ENCODE data around the gene CCDC24.

DNA sequence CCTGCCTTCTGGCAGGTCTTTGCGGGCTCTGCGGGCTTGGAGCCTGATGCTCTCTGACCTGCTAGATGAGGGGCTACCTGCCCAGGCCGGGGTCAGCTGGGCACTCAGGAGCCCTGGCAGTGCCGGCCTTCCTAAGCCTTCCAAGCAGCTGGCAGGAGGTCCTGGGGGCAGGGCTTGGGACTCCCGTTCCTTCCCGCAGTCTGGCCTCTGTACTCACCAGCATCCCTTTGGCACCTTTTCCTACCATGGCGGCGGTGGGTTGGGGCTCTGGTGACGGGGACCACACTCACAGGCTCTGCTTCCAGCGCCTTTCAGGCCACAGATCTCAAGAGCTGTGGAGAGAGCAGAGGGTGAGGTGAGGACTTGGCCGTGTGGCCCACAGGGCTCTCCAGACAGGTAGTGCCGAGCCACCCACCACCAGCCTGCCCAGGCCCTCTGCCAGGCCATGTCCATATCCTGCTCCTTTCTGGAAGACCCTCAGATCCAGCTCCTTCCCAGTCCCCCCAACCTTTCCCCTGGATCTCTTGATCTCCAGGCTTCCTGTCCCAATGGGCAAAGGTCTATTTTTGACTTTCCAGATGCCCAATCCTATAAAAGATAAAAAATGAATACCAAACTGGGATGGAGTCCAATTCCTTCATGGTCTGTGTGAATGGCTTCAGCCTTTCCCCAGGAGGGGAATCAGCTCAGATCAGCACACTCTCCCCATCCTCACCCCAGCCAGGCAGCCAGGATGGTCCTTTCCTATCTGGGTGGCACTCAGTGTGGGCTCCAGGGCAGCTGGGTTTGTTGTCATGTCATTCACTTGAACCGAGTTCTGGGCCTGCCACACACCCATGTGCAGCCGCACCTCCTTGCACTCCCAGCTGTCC lies 32.9 kb downstream of the CCDC24 start:
- TF ChIP-seq, protein P1, sequence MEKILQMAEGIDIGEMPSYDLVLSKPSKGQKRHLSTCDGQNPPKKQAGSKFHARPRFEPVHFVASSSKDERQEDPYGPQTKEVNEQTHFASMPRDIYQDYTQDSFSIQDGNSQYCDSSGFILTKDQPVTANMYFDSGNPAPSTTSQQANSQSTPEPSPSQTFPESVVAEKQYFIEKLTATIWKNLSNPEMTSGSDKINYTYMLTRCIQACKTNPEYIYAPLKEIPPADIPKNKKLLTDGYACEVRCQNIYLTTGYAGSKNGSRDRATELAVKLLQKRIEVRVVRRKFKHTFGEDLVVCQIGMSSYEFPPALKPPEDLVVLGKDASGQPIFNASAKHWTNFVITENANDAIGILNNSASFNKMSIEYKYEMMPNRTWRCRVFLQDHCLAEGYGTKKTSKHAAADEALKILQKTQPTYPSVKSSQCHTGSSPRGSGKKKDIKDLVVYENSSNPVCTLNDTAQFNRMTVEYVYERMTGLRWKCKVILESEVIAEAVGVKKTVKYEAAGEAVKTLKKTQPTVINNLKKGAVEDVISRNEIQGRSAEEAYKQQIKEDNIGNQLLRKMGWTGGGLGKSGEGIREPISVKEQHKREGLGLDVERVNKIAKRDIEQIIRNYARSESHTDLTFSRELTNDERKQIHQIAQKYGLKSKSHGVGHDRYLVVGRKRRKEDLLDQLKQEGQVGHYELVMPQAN (IDR thresholded peaks at IDR 0.05; ENCODE audit: borderline replicate concordance), result no peak
- no peak for TF ChIP-seq RAD21 (CRISPR knock-in tag; conservative IDR thresholded peaks at IDR 0.05 in 1 of 2, IDR thresholded peaks at IDR 0.05 in 1 of 2)
